ENCODE results near the gene DRD1.
"Not testable (repeated sequence)": the region's sequence is repeated elsewhere in the genome, so short reads cannot be mapped to it uniquely, and the experiment has no call there.

Gene DRD1

GRCh38 chr5:175467983-175468690 lies 24.2 kb upstream of the DRD1 start:
- no peak for DNase-seq

DNA sequence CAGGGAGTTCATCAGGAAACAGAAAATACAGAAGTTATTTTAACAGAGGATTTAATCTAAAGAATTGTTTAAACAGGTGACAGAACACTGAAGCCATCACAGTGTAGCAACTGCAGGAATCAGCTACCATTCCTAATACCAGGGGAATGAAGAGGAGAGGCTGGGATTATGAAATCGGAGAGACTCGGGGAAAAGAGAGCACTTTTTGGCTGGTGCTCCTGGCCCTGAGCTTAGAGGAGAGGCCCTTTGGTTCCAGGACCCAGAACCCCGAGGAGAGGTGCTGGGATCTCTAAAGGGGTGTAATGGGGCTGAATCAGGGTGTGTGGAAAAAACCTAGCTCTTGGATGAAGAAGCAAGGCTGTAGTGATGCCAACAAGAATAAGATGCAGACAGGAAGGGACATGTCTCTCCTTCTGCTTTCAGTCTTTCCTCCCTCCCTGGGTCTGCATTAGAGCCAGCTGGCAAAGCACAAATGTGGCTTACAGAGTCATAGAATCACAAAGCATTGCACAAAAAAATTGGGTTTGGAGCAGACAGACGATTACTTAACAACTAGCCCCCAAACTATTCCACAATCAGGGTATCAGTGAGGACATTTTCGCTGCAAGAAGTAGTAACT lies 22.8 kb upstream of the DRD1 start:
- no peak for DNase-seq

- no peak for DNase-seq
Observed at GRCh38 chr5:175465282-175465681, 21.3 kb upstream of the DRD1 start.

- DNase-seq, result no peak
Observed at GRCh38 chr5:175464942-175465233, 20.9 kb upstream of the DRD1 start.

- no peak for DNase-seq
Observed at GRCh38 chr5:175464074-175464941, 20.3 kb upstream of the DRD1 start.

DNA sequence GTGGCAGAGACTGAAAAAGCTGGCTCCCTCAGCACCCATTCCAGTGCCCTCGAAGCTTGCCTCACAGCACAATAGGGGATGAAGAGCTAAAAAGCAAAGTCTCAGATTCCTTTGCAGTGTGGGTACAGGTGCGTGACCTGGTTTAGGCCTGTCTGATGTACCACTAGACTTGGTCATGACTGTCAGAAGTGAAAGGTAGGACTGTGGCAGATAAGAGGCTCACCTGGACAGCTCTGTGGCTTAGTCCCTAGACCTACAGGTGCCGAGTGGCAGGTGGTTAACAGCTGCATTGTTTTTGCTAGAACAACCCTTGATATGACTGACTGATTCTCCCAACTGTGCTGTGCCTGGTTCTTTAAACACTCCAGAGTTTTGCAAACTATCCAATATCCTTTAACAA lies 19.7 kb upstream of the DRD1 start:
- DNase-seq, result no peak

GRCh38 chr5:175461370-175461769 lies 17.4 kb upstream of the DRD1 start:
- DNase-seq, result no peak

DNA sequence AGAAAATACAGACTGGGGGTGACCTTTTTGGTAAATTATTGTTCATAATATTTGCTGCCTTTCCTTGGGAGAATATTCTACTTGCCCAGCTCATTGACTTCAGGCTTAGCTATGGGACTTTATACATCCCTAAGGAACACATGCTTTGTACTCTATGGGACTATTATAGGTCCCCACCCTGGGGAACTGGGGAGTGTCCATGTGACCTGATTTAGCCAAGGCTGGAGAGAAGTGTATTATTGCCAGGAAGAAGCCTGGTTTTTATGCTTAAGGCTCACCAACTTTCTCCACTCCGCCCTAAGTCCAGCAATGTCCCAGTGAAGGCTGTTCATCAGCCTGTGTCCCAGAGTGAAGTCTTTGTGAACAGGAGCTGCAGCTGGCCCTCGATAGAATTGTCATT lies 16.6 kb upstream of the DRD1 start:
- DNase-seq, result no peak

- no peak for DNase-seq
Observed at GRCh38 chr5:175460126-175460525, 16.1 kb upstream of the DRD1 start.

DNA sequence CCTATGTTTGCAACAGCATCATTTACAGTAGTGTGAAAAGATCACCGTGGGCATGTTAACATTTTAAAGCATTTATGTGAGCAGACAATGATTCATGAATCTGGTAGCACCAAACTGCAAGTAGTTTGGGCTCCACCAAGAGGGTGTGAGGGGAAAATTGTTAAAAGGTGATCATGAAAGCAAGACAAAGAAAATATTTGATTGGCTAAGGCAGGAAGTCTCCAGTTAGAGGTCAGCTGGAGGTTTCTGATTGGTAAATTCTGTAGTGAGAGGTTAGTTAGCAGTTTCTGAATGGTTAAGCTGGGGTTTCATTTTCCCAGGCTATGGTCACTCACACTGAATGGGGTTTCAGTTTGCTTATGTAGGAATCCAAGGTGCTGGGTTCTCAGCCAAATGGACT lies 13.5 kb upstream of the DRD1 start:
- DNase-seq, result no peak

GRCh38 chr5:175456105-175456742 lies 12.2 kb upstream of the DRD1 start:
- DNase-seq, result no peak

GRCh38 chr5:175454338-175454737 lies 10.4 kb upstream of the DRD1 start:
- not testable (repeated sequence) for DNase-seq

DNA sequence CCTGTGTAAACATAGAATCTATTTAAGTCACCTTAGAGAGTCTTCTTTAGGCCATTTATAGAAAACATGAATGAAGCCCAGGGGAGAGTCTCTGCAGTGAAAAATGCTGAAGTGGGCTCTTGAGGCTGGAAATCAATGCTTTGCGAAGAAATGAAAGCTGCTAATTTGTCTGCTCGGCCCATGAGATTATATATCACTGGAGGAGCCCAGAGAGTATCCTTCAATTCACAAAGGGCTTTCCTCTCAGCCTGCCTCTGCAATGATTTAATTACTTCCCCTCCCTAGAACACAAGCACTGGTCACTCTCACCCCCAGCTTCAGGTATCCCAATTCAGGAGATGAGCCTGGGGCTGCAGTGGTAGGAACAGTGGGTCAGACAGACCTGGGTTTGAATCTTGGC lies 8.2 kb upstream of the DRD1 start:
- no peak for DNase-seq

- DNase-seq, result no peak
Observed at GRCh38 chr5:175448276-175448675, 4.3 kb upstream of the DRD1 start.

DNA sequence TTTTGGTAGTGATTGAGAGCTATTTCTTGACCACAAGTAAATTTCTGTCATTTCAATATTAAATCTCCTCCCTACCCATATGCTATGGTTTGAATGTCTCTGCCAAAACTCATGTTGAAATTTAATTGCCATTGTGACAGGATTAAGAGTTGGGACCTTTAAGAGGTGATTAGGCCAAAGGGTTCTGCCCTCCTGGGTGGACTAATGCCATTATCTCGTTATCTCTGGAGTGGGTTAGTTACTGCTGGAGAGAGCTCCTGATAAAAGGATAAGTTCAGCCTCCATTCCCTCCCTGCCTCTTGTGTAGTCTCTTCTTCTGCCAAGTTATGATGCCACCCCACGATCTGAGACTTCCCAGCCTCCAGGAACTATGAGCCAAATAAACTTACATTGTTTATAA lies 3.6 kb upstream of the DRD1 start:
- no peak for DNase-seq

- DNase-seq, result not testable (repeated sequence)
Observed at GRCh38 chr5:175446378-175446777, 2.4 kb upstream of the DRD1 start.

GRCh38 chr5:175444905-175445456 lies 999 bp upstream of the DRD1 start:
- no peak for DNase-seq

GRCh38 chr5:175443514-175444059 lies 395 bp downstream of the DRD1 start:
- DNase-seq, result no peak

- DNase-seq, result no peak
Observed at GRCh38 chr5:175438234-175438857, 5.6 kb downstream of the DRD1 start.

DNA sequence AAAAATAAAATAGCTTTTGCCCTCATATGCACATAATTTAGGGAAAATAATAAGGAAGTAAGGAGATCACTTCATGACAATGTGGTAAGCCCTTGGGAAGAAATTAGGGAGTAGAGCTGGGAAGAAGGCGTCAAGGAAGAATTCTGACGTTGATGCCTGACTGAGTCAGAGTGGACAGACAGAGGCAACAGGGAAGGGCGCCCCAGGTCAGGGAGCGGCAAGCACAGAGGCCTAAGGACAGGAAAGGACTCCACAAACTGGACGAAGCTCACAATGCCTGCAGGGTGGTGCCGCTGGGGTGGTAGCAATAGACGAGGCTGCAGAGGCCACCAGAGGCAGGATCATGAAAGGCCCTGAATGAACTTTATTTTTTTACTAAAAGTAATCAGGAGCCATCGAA lies 7.6 kb downstream of the DRD1 start:
- DNase-seq, result no peak

- no peak for DNase-seq
Observed at GRCh38 chr5:175434800-175435199, 9.2 kb downstream of the DRD1 start.

- DNase-seq, result no peak
Observed at GRCh38 chr5:175427762-175428161, 16.2 kb downstream of the DRD1 start.

DNA sequence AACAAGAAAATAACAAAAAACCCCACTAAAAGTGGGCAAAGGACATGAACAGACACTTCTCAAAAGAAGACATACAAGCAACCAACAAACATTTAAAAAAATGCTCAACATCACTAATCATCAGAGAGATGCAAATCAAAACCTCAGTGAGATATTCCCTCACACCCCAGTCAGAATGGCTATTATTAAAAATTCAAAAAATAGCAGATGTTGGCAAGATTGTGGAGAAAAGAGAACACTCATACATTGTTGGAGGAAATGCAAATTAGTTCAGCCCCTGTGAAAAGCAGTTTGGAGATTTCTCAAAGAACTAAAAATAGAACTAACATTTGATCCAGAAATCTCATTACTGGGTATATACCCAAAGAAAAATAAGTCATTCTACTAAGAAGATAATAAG lies 19.4 kb downstream of the DRD1 start:
- not testable (repeated sequence) for DNase-seq
